ENCODE results near the gene GSC2. TPM values are rescaled to one million over a fixed set of nuclear protein-coding genes. Genes with fewer than 3 reads are reported as not detected.

GSC2 gene
- polyA plus RNA-seq, 1 donor: not detected

GRCh38 chr22:19177164-19178064 is 27.3 kb upstream of the GSC2 start:
- Histone ChIP-seq H3K27me3 (ENCODE audit: control insufficient read depth, insufficient read depth, low read length) (no peaks in the 10 kb centered on the region), H3K27ac (ENCODE audit: low read length) (peak overlapping the region; percentile 91), H3K4me1 (ENCODE audit: control insufficient read depth, insufficient read depth, low read length) (peaks cover 59% of the 10 kb centered on the region), H3K9me3 (ENCODE audit: control insufficient read depth, low read depth, low read length) (no peaks in the 10 kb centered on the region), H3K4me3 (ENCODE audit: low read length) (peak overlapping the region; percentile 65), H3K36me3 (ENCODE audit: control insufficient read depth, insufficient read depth, low read length) (peaks cover 30% of the 10 kb centered on the region)
- DNase-seq: peak in 1 of 2 donors; percentile 44
- no CpG with 5 or more reads among the region's 55 CpGs for WGBS (ENCODE audit: insufficient coverage, low lambda C conversion rate)

DNA sequence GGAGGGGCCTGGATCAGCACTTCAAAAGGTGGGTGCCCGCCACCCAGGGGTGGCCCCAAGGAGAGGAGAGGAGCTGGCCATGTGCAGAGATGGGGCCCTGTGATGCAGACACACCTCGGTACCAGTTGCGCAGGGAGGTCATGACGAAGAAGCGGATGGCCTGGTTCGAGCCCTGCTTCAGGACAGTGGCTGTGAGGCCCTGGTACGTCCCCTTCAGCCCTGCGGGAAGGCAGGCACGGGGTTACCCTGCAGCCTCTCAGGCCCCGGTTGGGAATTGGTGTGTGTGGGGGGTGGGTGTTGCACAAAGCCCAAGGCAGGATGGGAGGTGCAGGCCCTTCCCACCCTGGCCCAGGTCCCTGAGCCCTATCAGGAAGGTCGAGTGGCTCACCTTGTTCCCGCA is 26.6 kb upstream of the GSC2 start:
- Histone ChIP-seq H3K27me3 (ENCODE audit: control insufficient read depth, insufficient read depth, low read length) (no peaks in the 10 kb centered on the region), H3K4me1 (ENCODE audit: control insufficient read depth, insufficient read depth, low read length) (peaks cover 59% of the 10 kb centered on the region), H3K9me3 (ENCODE audit: control insufficient read depth, low read depth, low read length) (no peaks in the 10 kb centered on the region), H3K36me3 (ENCODE audit: control insufficient read depth, insufficient read depth, low read length) (peaks cover 30% of the 10 kb centered on the region), H3K4me3 (ENCODE audit: low read length) (peak overlapping the region; percentile 65), H3K27ac (ENCODE audit: low read length) (no peak overlapping the region)
- DNase-seq: no peak
- WGBS (ENCODE audit: insufficient coverage, low lambda C conversion rate): no CpG with 5 or more reads among the region's 12 CpGs

GRCh38 chr22:19176175-19176643 is 26.1 kb upstream of the GSC2 start:
- Histone ChIP-seq H3K4me3 (ENCODE audit: low read length) (no peak overlapping the region), H3K36me3 (ENCODE audit: control insufficient read depth, insufficient read depth, low read length) (peaks cover 30% of the 10 kb centered on the region), H3K27ac (ENCODE audit: low read length) (no peak overlapping the region), H3K9me3 (ENCODE audit: control insufficient read depth, low read depth, low read length) (no peaks in the 10 kb centered on the region), H3K27me3 (ENCODE audit: control insufficient read depth, insufficient read depth, low read length) (no peaks in the 10 kb centered on the region), H3K4me1 (ENCODE audit: control insufficient read depth, insufficient read depth, low read length) (peaks cover 59% of the 10 kb centered on the region)
- no CpG with 5 or more reads among the region's 12 CpGs for WGBS (ENCODE audit: insufficient coverage, low lambda C conversion rate)
- peak in 1 of 2 donors; percentile 4 for DNase-seq

- Histone ChIP-seq H3K27ac (ENCODE audit: low read length) (no peak overlapping the region), H3K36me3 (ENCODE audit: control insufficient read depth, insufficient read depth, low read length) (peaks cover 30% of the 10 kb centered on the region), H3K9me3 (ENCODE audit: control insufficient read depth, low read depth, low read length) (no peaks in the 10 kb centered on the region), H3K4me1 (ENCODE audit: control insufficient read depth, insufficient read depth, low read length) (peaks cover 62% of the 10 kb centered on the region), H3K27me3 (ENCODE audit: control insufficient read depth, insufficient read depth, low read length) (no peaks in the 10 kb centered on the region), H3K4me3 (ENCODE audit: low read length) (no peak overlapping the region)
- DNase-seq: no peak
- no CpG with 5 or more reads among the region's 21 CpGs for WGBS (ENCODE audit: insufficient coverage, low lambda C conversion rate)
Measured at GRCh38 chr22:19175602-19176174, 25.6 kb upstream of the GSC2 start.

DNA sequence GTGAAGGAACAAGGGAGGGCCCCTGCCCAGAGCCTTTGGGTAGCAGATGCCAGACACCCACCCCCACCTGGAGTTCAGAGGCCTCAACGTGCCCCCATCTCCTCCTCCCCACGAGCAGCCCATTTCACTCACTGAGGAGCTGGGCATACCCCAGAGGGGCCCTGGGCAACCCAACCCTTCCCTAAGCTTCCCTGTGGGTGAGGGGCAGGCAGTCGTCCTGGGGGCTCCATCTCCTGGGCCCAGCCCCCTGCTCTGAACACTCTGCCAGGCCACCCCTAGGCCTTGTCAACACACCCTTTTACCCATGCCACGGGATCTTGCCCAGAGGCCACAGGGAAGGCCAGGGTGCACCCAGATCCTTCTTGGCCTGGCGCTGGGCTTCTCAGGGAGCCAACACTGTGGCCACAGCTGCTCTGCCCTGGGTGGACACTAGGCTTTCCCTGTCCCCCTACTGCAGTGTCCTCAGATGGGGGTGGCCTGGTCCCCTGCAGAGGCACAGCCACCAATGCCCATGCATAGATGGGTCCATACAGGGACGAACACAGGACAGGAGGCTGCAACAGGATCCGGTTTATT is 25.0 kb upstream of the GSC2 start:
- H3K9me3 ChIP-seq (ENCODE audit: control insufficient read depth, low read depth, low read length): no peaks in the 10 kb centered on the region
- H3K27me3 ChIP-seq (ENCODE audit: control insufficient read depth, insufficient read depth, low read length): peaks cover 5% of the 10 kb centered on the region
- H3K4me1 ChIP-seq (ENCODE audit: control insufficient read depth, insufficient read depth, low read length): peaks cover 63% of the 10 kb centered on the region
- H3K27ac ChIP-seq (ENCODE audit: low read length): peak overlapping the region; percentile 34
- DNase-seq: no peak
- peaks cover 30% of the 10 kb centered on the region for H3K36me3 ChIP-seq (ENCODE audit: control insufficient read depth, insufficient read depth, low read length)
- H3K4me3 ChIP-seq (ENCODE audit: low read length): no peak overlapping the region
- no CpG with 5 or more reads among the region's 7 CpGs for WGBS (ENCODE audit: insufficient coverage, low lambda C conversion rate)

DNA sequence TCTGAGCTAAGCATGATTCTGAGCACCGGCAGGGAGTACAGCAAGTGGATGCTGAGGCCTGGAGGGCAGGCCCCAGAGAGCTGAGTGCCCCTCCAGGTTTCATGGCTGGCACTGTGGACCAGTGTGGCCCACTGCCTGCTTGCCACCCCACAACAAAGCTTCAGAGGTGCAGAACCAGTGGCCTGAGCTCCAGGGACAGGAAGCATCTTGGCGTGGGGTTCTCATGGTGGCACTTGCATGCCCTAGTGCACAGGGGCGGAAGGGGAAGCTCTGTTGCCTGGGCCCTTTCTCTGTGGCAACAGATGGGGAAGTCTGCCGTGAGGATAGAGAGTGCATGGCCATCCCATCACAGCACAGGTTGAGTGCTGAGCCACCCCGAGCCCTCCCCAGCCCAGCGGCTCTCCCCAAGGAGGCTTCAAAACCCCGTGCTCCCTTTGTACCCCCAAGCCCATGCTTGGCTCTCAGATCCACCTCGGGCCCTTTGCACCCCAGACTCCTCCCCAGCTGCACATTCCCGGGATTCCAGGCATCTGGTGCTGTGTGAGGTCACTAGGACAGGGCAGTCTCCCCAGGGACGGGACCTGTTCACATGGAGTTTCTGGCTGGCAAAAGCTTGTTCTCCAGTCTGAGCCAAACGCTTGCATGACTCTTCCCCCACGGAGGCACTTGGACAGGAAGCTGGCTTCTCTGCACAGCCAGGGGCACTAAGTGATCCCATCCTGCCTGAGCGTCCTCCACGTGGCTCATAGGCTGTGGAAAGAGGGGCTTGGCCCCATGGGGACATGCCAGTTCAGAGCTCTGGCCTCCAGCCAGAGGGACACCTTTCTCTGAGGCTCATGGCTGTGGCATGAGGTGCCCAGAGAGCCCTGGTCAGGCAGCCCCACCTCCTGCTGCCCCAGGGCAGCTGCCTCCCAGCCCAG is 24.3 kb upstream of the GSC2 start:
- H3K27ac ChIP-seq (ENCODE audit: low read length): peak overlapping the region; percentile 34
- WGBS (ENCODE audit: insufficient coverage, low lambda C conversion rate): no CpG with 5 or more reads among the region's 14 CpGs

GRCh38 chr22:19173047-19174035 is 23.2 kb upstream of the GSC2 start:
- WGBS (ENCODE audit: insufficient coverage, low lambda C conversion rate): no CpG with 5 or more reads among the region's 19 CpGs
- Histone ChIP-seq H3K27ac (ENCODE audit: low read length) (no peak overlapping the region), H3K27me3 (ENCODE audit: control insufficient read depth, insufficient read depth, low read length) (peaks cover 23% of the 10 kb centered on the region), H3K4me1 (ENCODE audit: control insufficient read depth, insufficient read depth, low read length) (peaks cover 61% of the 10 kb centered on the region), H3K9me3 (ENCODE audit: control insufficient read depth, low read depth, low read length) (no peaks in the 10 kb centered on the region), H3K36me3 (ENCODE audit: control insufficient read depth, insufficient read depth, low read length) (peaks cover 30% of the 10 kb centered on the region), H3K4me3 (ENCODE audit: low read length) (no peak overlapping the region)
- no peak for DNase-seq

More for the DNA sequence above, 24.3 kb upstream of the GSC2 start:
- H3K27me3 ChIP-seq (ENCODE audit: control insufficient read depth, insufficient read depth, low read length): peaks cover 13% of the 10 kb centered on the region
- H3K4me3 ChIP-seq (ENCODE audit: low read length): no peak overlapping the region
- DNase-seq: no peak
- H3K36me3 ChIP-seq (ENCODE audit: control insufficient read depth, insufficient read depth, low read length): peaks cover 30% of the 10 kb centered on the region
- H3K9me3 ChIP-seq (ENCODE audit: control insufficient read depth, low read depth, low read length): no peaks in the 10 kb centered on the region
- H3K4me1 ChIP-seq (ENCODE audit: control insufficient read depth, insufficient read depth, low read length): peaks cover 65% of the 10 kb centered on the region

DNA sequence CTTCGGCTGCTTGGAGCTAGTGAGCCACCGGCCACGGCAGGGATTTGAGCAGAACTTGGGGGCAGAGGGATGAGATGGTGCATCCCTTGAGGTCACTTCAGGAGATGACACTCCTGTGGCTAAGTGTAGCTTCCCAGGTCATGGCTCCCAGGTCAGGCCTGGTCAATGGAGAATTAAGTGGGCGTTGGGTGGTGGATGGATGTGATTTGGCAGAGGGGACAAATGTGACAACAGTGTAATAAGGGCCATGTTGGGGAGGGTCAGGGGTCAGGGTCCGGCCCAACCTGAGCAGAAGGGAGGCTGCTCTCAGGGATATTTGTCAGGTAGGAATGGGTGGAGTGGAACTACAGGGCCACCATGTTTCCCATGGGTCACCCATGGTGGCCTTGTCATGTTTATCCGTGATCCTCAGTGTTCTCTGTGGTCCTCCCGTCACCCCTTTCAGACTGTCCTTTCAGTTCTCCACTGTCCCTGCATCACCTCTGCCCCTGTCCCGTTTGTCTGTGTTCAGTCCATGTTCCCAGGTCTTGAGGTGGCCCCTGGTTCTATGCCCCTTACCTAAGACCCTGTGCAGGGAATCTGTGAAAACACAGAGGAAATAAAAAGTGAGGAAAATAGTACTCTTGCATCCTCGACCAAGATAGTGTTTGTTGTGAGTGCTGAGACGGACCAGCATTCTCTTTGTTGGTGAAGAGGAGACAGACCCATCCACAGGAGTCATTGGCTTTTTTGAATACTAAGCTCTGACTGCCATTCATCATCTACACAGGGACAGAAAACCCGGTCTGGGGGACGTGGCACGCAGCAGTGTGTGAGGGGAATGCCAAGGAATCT is 22.3 kb upstream of the GSC2 start:
- Histone ChIP-seq H3K4me1 (ENCODE audit: control insufficient read depth, insufficient read depth, low read length) (peaks cover 61% of the 10 kb centered on the region), H3K4me3 (ENCODE audit: low read length) (peak overlapping the region; percentile 98), H3K9me3 (ENCODE audit: control insufficient read depth, low read depth, low read length) (no peaks in the 10 kb centered on the region), H3K27me3 (ENCODE audit: control insufficient read depth, insufficient read depth, low read length) (peaks cover 32% of the 10 kb centered on the region), H3K36me3 (ENCODE audit: control insufficient read depth, insufficient read depth, low read length) (peaks cover 30% of the 10 kb centered on the region), H3K27ac (ENCODE audit: low read length) (peak overlapping the region; percentile 85)
- no CpG with 5 or more reads among the region's 13 CpGs for WGBS (ENCODE audit: insufficient coverage, low lambda C conversion rate)
- no peak for DNase-seq
